Fibroblast of lung (primary cell): ENCODE measurements around the gene CAPN15.

Experiments used
- EZH2 ChIP-seq: IDR thresholded peaks from 2 replicates; pipeline ENCODE4 v1.5.1; 2012; ENCODE audit warnings: low read length, control low read depth, mild to moderate bottlenecking; ENCODE audit errors: missing control alignments
- TF ChIP-seq, protein P1 (sequence below), 2 donors: IDR thresholded peaks in 1 of 2; conservative IDR thresholded peaks in 1 of 2; 1 replicate in 1 of 2; 2 replicates in 1 of 2; pipeline ENCODE4 v1.5.1; 2011 to 2012; ENCODE audit warnings: low read length in 2 of 2, control low read depth in 1 of 2, inconsistent platforms in 1 of 2, low read depth in 1 of 2, mild to moderate bottlenecking in 1 of 2

DNA sequence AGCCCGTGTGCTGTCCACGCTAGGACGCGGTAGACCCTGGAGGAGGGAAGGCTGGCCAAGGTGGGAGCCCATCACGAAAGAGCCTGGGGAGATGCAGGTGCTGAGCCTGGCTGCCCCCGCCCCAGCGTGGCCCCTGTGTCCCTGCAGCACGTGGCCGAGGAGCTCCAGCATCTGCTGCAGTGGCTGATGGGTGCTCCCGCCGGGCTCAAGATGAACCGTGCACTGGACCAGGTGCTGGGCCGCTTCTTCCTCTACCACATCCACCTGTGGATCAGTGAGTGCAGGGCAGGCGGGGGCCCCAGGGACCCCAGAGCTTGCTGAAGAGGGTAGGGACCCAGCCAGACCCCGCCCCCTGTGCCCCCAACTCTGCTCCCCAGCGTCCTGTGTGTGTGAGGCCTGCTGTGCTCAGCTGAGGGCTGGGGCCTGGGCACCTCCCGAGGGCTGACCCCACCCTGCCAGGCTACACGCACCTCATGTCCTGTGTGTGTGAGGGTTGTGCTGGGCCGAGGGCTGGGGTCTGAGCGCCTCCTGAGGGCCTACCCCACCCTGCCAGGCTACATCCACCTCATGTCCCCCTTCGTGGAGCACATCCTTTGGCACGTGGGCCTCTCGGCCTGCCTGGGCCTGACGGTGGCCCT is 50.8 kb downstream of the CAPN15 start:
- TF ChIP-seq, protein P1, sequence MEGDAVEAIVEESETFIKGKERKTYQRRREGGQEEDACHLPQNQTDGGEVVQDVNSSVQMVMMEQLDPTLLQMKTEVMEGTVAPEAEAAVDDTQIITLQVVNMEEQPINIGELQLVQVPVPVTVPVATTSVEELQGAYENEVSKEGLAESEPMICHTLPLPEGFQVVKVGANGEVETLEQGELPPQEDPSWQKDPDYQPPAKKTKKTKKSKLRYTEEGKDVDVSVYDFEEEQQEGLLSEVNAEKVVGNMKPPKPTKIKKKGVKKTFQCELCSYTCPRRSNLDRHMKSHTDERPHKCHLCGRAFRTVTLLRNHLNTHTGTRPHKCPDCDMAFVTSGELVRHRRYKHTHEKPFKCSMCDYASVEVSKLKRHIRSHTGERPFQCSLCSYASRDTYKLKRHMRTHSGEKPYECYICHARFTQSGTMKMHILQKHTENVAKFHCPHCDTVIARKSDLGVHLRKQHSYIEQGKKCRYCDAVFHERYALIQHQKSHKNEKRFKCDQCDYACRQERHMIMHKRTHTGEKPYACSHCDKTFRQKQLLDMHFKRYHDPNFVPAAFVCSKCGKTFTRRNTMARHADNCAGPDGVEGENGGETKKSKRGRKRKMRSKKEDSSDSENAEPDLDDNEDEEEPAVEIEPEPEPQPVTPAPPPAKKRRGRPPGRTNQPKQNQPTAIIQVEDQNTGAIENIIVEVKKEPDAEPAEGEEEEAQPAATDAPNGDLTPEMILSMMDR (conservative IDR thresholded peaks at IDR 0.05 in 1 of 2, IDR thresholded peaks at IDR 0.05 in 1 of 2; ENCODE audit: low read depth in 1 of 2, low read length in 2 of 2): no peak
- no peak for TF ChIP-seq EZH2
